Kidney epithelial cell (primary cell): ENCODE results near the gene SPA17. TPM values are rescaled to one million over a fixed set of nuclear protein-coding genes. Genes with fewer than 3 reads are reported as not detected.

ENCODE experiments used
- DNase-seq: peaks from one replicate; pipeline ENCODE4 v3.0.0-alpha.2; 2010; ENCODE audit warnings: low read depth
- H3K27me3 ChIP-seq: 2 replicates; pipeline ENCODE4 v1.6.0; 2011; ENCODE audit warnings: low read length; ENCODE audit not compliant: control insufficient read depth, insufficient read depth
- H3K36me3 ChIP-seq: 2 replicates; pipeline ENCODE4 v1.5.1; 2011; ENCODE audit warnings: low read length; ENCODE audit not compliant: control insufficient read depth, insufficient read depth
- H3K4me3 ChIP-seq: 2 replicates; pipeline ENCODE4 v1.5.1; 2011; ENCODE audit warnings: low read depth, mild to moderate bottlenecking, control low read depth, low read length
- CTCF ChIP-seq: IDR thresholded peaks from 2 replicates; pipeline ENCODE4 v1.5.1; 2011; ENCODE audit warnings: mild to moderate bottlenecking, moderate library complexity, low read length, control low read depth, inconsistent platforms; ENCODE audit not compliant: insufficient read depth, poor library complexity, severe bottlenecking
- total RNA-seq: library from RNA; depleted of rRNA; stranded (reverse); fragments of >200 nt; gene quantifications from 2 replicates; pipeline ENCODE4 v1.2.3, GENCODE V29; 2015

The SPA17 gene
- total RNA-seq, 1 donor from 2014 or later, result 15.8 TPM

- no peak for DNase-seq
Observed at GRCh38 chr11:124676386-124676785, 2.7 kb downstream of the SPA17 start.

GRCh38 chr11:124678416-124678815, 4.7 kb downstream of the SPA17 start:
- Histone ChIP-seq H3K27me3 (no peaks in the 10 kb centered on the region), H3K36me3 (no peaks in the 10 kb centered on the region), H3K4me3 (no peak overlapping the region)
- TF ChIP-seq CTCF, result no peak
- DNase-seq, result no peak

More at GRCh38 chr11:124676386-124676785, 2.7 kb downstream of the SPA17 start:
- Histone ChIP-seq H3K4me3 (no peak overlapping the region), H3K36me3 (no peaks in the 10 kb centered on the region), H3K27me3 (no peaks in the 10 kb centered on the region)
- TF ChIP-seq CTCF, result no peak

- no peaks in the 10 kb centered on the region for H3K27me3 ChIP-seq
- TF ChIP-seq CTCF, result no peak
- no peaks in the 10 kb centered on the region for H3K36me3 ChIP-seq
- no peak for DNase-seq
- H3K4me3 ChIP-seq, result no peak overlapping the region
Observed at GRCh38 chr11:124681421-124681820, 7.7 kb downstream of the SPA17 start.

- H3K27me3 ChIP-seq, result no peaks in the 10 kb centered on the region
- no peak for DNase-seq
- no peak overlapping the region for H3K4me3 ChIP-seq
- TF ChIP-seq CTCF, result no peak
- H3K36me3 ChIP-seq, result no peaks in the 10 kb centered on the region
Observed at GRCh38 chr11:124682443-124682842, 8.7 kb downstream of the SPA17 start.

- no peak for TF ChIP-seq CTCF
- Histone ChIP-seq H3K36me3 (no peaks in the 10 kb centered on the region), H3K4me3 (no peak overlapping the region), H3K27me3 (no peaks in the 10 kb centered on the region)
- DNase-seq, result no peak
Observed at GRCh38 chr11:124693142-124693541, 19.4 kb downstream of the SPA17 start.

- no peak for DNase-seq
- no peaks in the 10 kb centered on the region for H3K27me3 ChIP-seq
- no peaks in the 10 kb centered on the region for H3K36me3 ChIP-seq
- TF ChIP-seq CTCF, result no peak
- H3K4me3 ChIP-seq, result no peak overlapping the region
Observed at GRCh38 chr11:124699547-124699946, 25.8 kb downstream of the SPA17 start.
